Measurements from ENCODE around the gene PLEKHA1.

DNA sequence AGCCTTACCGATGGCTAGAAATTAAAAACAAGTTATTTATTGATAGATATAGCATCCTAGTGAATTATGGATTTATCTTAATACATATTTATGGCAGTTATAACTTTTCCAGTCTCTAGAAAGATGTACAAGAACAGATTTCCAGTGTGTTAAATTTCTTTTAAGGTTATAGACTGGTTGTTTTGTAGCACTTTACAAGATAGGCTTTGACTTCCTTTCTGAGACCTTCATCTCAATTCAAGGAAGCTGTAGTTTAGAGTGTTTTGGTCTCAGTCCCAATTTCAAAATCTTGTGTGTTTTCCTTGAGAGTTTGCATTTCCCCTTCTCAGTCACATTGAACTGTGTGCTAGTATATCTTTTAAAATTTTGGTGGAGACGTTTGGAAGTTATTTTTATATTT lies 30.1 kb downstream of the PLEKHA1 start:
- TF ChIP-seq, protein P1, sequence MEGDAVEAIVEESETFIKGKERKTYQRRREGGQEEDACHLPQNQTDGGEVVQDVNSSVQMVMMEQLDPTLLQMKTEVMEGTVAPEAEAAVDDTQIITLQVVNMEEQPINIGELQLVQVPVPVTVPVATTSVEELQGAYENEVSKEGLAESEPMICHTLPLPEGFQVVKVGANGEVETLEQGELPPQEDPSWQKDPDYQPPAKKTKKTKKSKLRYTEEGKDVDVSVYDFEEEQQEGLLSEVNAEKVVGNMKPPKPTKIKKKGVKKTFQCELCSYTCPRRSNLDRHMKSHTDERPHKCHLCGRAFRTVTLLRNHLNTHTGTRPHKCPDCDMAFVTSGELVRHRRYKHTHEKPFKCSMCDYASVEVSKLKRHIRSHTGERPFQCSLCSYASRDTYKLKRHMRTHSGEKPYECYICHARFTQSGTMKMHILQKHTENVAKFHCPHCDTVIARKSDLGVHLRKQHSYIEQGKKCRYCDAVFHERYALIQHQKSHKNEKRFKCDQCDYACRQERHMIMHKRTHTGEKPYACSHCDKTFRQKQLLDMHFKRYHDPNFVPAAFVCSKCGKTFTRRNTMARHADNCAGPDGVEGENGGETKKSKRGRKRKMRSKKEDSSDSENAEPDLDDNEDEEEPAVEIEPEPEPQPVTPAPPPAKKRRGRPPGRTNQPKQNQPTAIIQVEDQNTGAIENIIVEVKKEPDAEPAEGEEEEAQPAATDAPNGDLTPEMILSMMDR (IDR thresholded peaks at IDR 0.05; ENCODE audit: poor library complexity), result no peak
- TF ChIP-seq EZH2phosphoT487 (IDR thresholded peaks at IDR 0.05; ENCODE audit: low read depth, severe bottlenecking, unreplicated experiment), result no peak
